ENCODE results near the gene IGF2BP1. TPM values are rescaled to one million over a fixed set of nuclear protein-coding genes. Genes with fewer than 3 reads are reported as not detected.
A peak's percentile ranks its signal among the peaks of the same experiment; 100 is the strongest.

Gene IGF2BP1
- total RNA-seq, 1 experiment from 2014 or later: 1.3 TPM

- Histone ChIP-seq H3K4me3 (ENCODE audit: low read length) (no peak overlapping the region), H4K20me1 (ENCODE audit: low read length) (no peaks in the 10 kb centered on the region), H3K9me2 (replicated peaks; ENCODE audit: low read length) (no peaks in the 10 kb centered on the region), H3K79me2 (ENCODE audit: low read length) (no peaks in the 10 kb centered on the region), H3K27me3 (ENCODE audit: low read length) (no peaks in the 10 kb centered on the region), H3K27ac (ENCODE audit: low read length) (no peak overlapping the region), H3K36me3 (ENCODE audit: low read depth, low read length) (no peaks in the 10 kb centered on the region), H3K9ac (ENCODE audit: low read length) (no peak overlapping the region), H3F3A (ENCODE audit: low read length, unreplicated experiment) (no peaks in the 10 kb centered on the region), H3K4me1 (ENCODE audit: insufficient read depth, low read length) (peaks cover 10% of the 10 kb centered on the region), H3K4me2 (ENCODE audit: low read length) (no peak overlapping the region), H2AFZ (ENCODE audit: low read length) (no peak overlapping the region), H3K9me3 (ENCODE audit: low read length) (no peaks in the 10 kb centered on the region)
- intact Hi-C loops (cut with micrococcal nuclease): no loop called here
- POLR2A ChIA-PET (ENCODE audit: unreplicated experiment): no interaction called here
- no TSS peak for BruUV-seq (replicated peaks)
- peak; percentile 67 for DNase-seq
- ATAC-seq: peak; percentile 88
- TF ChIP-seq EZH2phosphoT487 (IDR thresholded peaks at IDR 0.05; ENCODE audit: borderline replicate concordance, low read length): no peak
- TF ChIP-seq, protein P1, sequence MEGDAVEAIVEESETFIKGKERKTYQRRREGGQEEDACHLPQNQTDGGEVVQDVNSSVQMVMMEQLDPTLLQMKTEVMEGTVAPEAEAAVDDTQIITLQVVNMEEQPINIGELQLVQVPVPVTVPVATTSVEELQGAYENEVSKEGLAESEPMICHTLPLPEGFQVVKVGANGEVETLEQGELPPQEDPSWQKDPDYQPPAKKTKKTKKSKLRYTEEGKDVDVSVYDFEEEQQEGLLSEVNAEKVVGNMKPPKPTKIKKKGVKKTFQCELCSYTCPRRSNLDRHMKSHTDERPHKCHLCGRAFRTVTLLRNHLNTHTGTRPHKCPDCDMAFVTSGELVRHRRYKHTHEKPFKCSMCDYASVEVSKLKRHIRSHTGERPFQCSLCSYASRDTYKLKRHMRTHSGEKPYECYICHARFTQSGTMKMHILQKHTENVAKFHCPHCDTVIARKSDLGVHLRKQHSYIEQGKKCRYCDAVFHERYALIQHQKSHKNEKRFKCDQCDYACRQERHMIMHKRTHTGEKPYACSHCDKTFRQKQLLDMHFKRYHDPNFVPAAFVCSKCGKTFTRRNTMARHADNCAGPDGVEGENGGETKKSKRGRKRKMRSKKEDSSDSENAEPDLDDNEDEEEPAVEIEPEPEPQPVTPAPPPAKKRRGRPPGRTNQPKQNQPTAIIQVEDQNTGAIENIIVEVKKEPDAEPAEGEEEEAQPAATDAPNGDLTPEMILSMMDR (conservative IDR thresholded peaks at IDR 0.05; ENCODE audit: low read depth, low read length): no peak
- TF ChIP-seq EZH2 (IDR thresholded peaks at IDR 0.05; ENCODE audit: low read length, unreplicated experiment): no peak
- CTCF ChIA-PET: interaction anchor here (0.9 to 1.1 kb wide), 2 partner anchors 9 to 13 kb away, joined by 3 to 4 read pairs; no protein-coding TSS in a partner anchor
Observed at GRCh38 chr17:49045376-49045775, 48.2 kb downstream of the IGF2BP1 start.

GRCh38 chr17:49046912-49047311 is 49.7 kb downstream of the IGF2BP1 start:
- DNase-seq: no peak
- H4K20me1 ChIP-seq (ENCODE audit: low read length): no peaks in the 10 kb centered on the region
- H3K4me3 ChIP-seq (ENCODE audit: low read length): no peak overlapping the region
- H2AFZ ChIP-seq (ENCODE audit: low read length): no peak overlapping the region
- H3K4me1 ChIP-seq (ENCODE audit: insufficient read depth, low read length): peaks cover 10% of the 10 kb centered on the region
- no peak overlapping the region for H3K4me2 ChIP-seq (ENCODE audit: low read length)
- CTCF ChIA-PET: no interaction called here
- no peak overlapping the region for H3K9ac ChIP-seq (ENCODE audit: low read length)
- TF ChIP-seq, protein P1 (conservative IDR thresholded peaks at IDR 0.05; ENCODE audit: low read depth, low read length): no peak
- TF ChIP-seq EZH2phosphoT487 (IDR thresholded peaks at IDR 0.05; ENCODE audit: borderline replicate concordance, low read length) (no peak), EZH2 (IDR thresholded peaks at IDR 0.05; ENCODE audit: low read length, unreplicated experiment) (no peak)
- no TSS peak for BruUV-seq (replicated peaks)
- H3K79me2 ChIP-seq (ENCODE audit: low read length): no peaks in the 10 kb centered on the region
- H3K27me3 ChIP-seq (ENCODE audit: low read length): no peaks in the 10 kb centered on the region
- intact Hi-C loops (cut with micrococcal nuclease): no loop called here
- H3K27ac ChIP-seq (ENCODE audit: low read length): no peak overlapping the region
- no peaks in the 10 kb centered on the region for H3K9me3 ChIP-seq (ENCODE audit: low read length)
- H3K36me3 ChIP-seq (ENCODE audit: low read depth, low read length): no peaks in the 10 kb centered on the region
- H3K9me2 ChIP-seq (replicated peaks; ENCODE audit: low read length): no peaks in the 10 kb centered on the region
- POLR2A ChIA-PET (ENCODE audit: unreplicated experiment): no interaction called here
- no peaks in the 10 kb centered on the region for H3F3A ChIP-seq (ENCODE audit: low read length, unreplicated experiment)
- no peak for ATAC-seq

DNA sequence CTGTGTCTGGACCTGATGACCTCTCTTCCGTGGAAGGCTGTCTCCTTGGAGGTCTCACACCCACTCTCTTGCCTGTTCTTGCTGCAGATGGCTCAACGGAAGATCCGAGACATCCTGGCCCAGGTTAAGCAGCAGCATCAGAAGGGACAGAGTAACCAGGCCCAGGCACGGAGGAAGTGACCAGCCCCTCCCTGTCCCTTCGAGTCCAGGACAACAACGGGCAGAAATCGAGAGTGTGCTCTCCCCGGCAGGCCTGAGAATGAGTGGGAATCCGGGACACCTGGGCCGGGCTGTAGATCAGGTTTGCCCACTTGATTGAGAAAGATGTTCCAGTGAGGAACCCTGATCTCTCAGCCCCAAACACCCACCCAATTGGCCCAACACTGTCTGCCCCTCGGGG is 52.1 kb downstream of the IGF2BP1 start:
- ChIA-PET POLR2A (ENCODE audit: unreplicated experiment) (no interaction called here), CTCF (no interaction called here)
- H3K27ac ChIP-seq (ENCODE audit: low read length): no peak overlapping the region
- no peak overlapping the region for H3K4me2 ChIP-seq (ENCODE audit: low read length)
- no peaks in the 10 kb centered on the region for H3K36me3 ChIP-seq (ENCODE audit: low read depth, low read length)
- H3K9me3 ChIP-seq (ENCODE audit: low read length): no peaks in the 10 kb centered on the region
- no peak for TF ChIP-seq EZH2 (IDR thresholded peaks at IDR 0.05; ENCODE audit: low read length, unreplicated experiment)
- no peak for TF ChIP-seq EZH2phosphoT487 (IDR thresholded peaks at IDR 0.05; ENCODE audit: borderline replicate concordance, low read length)
- TF ChIP-seq, protein P1 (conservative IDR thresholded peaks at IDR 0.05; ENCODE audit: low read depth, low read length): no peak
- H3K4me3 ChIP-seq (ENCODE audit: low read length): no peak overlapping the region
- H2AFZ ChIP-seq (ENCODE audit: low read length): no peak overlapping the region
- intact Hi-C loops (cut with micrococcal nuclease): no loop called here
- no peaks in the 10 kb centered on the region for H3K79me2 ChIP-seq (ENCODE audit: low read length)
- DNase-seq (no peak), ATAC-seq (no peak)
- H3K9ac ChIP-seq (ENCODE audit: low read length): no peak overlapping the region
- H4K20me1 ChIP-seq (ENCODE audit: low read length): no peaks in the 10 kb centered on the region
- H3K4me1 ChIP-seq (ENCODE audit: insufficient read depth, low read length): peaks cover 10% of the 10 kb centered on the region
- no peaks in the 10 kb centered on the region for H3K9me2 ChIP-seq (replicated peaks; ENCODE audit: low read length)
- no peaks in the 10 kb centered on the region for H3K27me3 ChIP-seq (ENCODE audit: low read length)
- H3F3A ChIP-seq (ENCODE audit: low read length, unreplicated experiment): no peaks in the 10 kb centered on the region
- no TSS peak for BruUV-seq (replicated peaks)
